Astrocyte (in vitro differentiated cells and primary cell): ENCODE results near the gene PALLD. TPM values are rescaled to one million over a fixed set of nuclear protein-coding genes. Genes with fewer than 3 reads are reported as not detected.
A peak's percentile ranks its signal among the peaks of the same experiment; 100 is the strongest.

Experiments used
- DNase-seq: peaks from one replicate; pipeline ENCODE4 v3.0.0-alpha.2; 2010; ENCODE audit warnings: low read depth
- FAIRE-seq: peaks from 2 replicates; lab custom pipeline; 2011; peaks lifted over from hg19 to GRCh38; lab: Jason Lieb, UNC
- H2AFZ ChIP-seq: 2 replicates; pipeline ENCODE4 v1.6.0; 2012; ENCODE audit warnings: low read depth, low read length, inconsistent platforms
- H3K27ac ChIP-seq: 2 replicates; pipeline ENCODE4 v1.5.1; 2011; ENCODE audit warnings: low read depth, low read length, inconsistent platforms
- H3K27me3 ChIP-seq: 2 replicates; pipeline ENCODE4 v1.6.0; 2011; ENCODE audit warnings: low read length, inconsistent platforms; ENCODE audit not compliant: insufficient read depth
- H3K36me3 ChIP-seq: 2 replicates; pipeline ENCODE4 v1.5.1; 2011; ENCODE audit warnings: low read length, inconsistent platforms; ENCODE audit not compliant: insufficient read depth
- H3K4me1 ChIP-seq: 2 replicates; pipeline ENCODE4 v1.5.1; 2011; ENCODE audit warnings: low read length, inconsistent platforms; ENCODE audit not compliant: insufficient read depth
- H3K4me2 ChIP-seq: 2 replicates; pipeline ENCODE4 v1.6.0; 2012; ENCODE audit warnings: low read length, inconsistent platforms
- H3K4me3 ChIP-seq: 2 replicates; pipeline ENCODE4 v1.5.1; 2011; ENCODE audit warnings: low read depth, mild to moderate bottlenecking, low read length, inconsistent platforms; ENCODE audit not compliant: insufficient read depth
- H3K79me2 ChIP-seq: 2 replicates; pipeline ENCODE4 v1.6.0; 2012; ENCODE audit warnings: mild to moderate bottlenecking, low read length, inconsistent platforms; ENCODE audit not compliant: insufficient read depth
- H3K9ac ChIP-seq: 2 replicates; pipeline ENCODE4 v1.6.0; 2012; ENCODE audit warnings: mild to moderate bottlenecking, low read length, inconsistent platforms
- H3K9me3 ChIP-seq: 2 replicates; pipeline ENCODE4 v1.5.1; 2012; ENCODE audit warnings: low read depth, mild to moderate bottlenecking, low read length, inconsistent platforms; ENCODE audit not compliant: insufficient read depth
- H4K20me1 ChIP-seq: 2 replicates; pipeline ENCODE4 v1.6.0; 2012; ENCODE audit warnings: low read length, inconsistent platforms; ENCODE audit not compliant: insufficient read depth
- H3K27ac Mint-ChIP-seq: one replicate; pipeline ENCODE4 v1.8.0; 2021; ENCODE audit warnings: mild to moderate bottlenecking, mixed read lengths; ENCODE audit not compliant: unreplicated experiment
- H3K27me3 Mint-ChIP-seq: one replicate; pipeline ENCODE4 v1.8.0; 2021; ENCODE audit warnings: low read depth, mixed read lengths; ENCODE audit not compliant: unreplicated experiment
- H3K36me3 Mint-ChIP-seq: one replicate; pipeline ENCODE4 v1.8.0; 2021; ENCODE audit warnings: low read depth, mixed read lengths; ENCODE audit not compliant: unreplicated experiment
- H3K4me1 Mint-ChIP-seq: one replicate; pipeline ENCODE4 v1.8.0; 2021; ENCODE audit warnings: low read depth, mixed read lengths; ENCODE audit not compliant: unreplicated experiment
- H3K4me3 Mint-ChIP-seq: one replicate; pipeline ENCODE4 v1.8.0; 2021; ENCODE audit warnings: mild to moderate bottlenecking, moderate library complexity, mixed read lengths; ENCODE audit not compliant: unreplicated experiment
- H3K9me3 Mint-ChIP-seq: one replicate; pipeline ENCODE4 v1.8.0; 2021; ENCODE audit warnings: mild to moderate bottlenecking, mixed read lengths; ENCODE audit not compliant: unreplicated experiment
- CTCF ChIP-seq: IDR thresholded peaks from 2 replicates; pipeline ENCODE4 v1.5.1; 2011; ENCODE audit warnings: low read depth, mild to moderate bottlenecking, inconsistent platforms, low read length, moderate library complexity; ENCODE audit not compliant: insufficient read depth
- EZH2 ChIP-seq: IDR thresholded peaks from 2 replicates; pipeline ENCODE4 v1.6.1; 2012; ENCODE audit warnings: mild to moderate bottlenecking, low read length, inconsistent platforms; ENCODE audit not compliant: insufficient read depth
- total RNA-seq: library from RNA; stranded (reverse); gene quantifications from 2 replicates; pipeline ENCODE4 v1.2.1, GENCODE V29; 2021

PALLD gene
- total RNA-seq, 1 donor from 2014 or later = 498 TPM

- peak overlapping the region; percentile 6 for H3K4me2 ChIP-seq
- DNase-seq = no peak
Observed at GRCh38 chr4:168610911-168611530, 114.2 kb downstream of the PALLD start.

GRCh38 chr4:168612450-168613135 is 115.7 kb downstream of the PALLD start:
- Histone ChIP-seq H3K79me2 (no peaks in the 10 kb centered on the region), H4K20me1 (no peaks in the 10 kb centered on the region), H3K9ac (peak overlapping the region; percentile 34), H3K27me3 (no peaks in the 10 kb centered on the region), H3K27ac (peak overlapping the region; percentile 67), H3K9me3 (no peaks in the 10 kb centered on the region), H3K36me3 (no peaks in the 10 kb centered on the region), H3K4me1 (peaks cover 37% of the 10 kb centered on the region), H2AFZ (no peak overlapping the region), H3K4me3 (no peak overlapping the region), H3K4me2 (peak overlapping the region; percentile 64)
- no peaks in the 10 kb centered on the region for H3K36me3 Mint-ChIP-seq
- FAIRE-seq = peak; percentile 80
- H3K27me3 Mint-ChIP-seq = no peaks in the 10 kb centered on the region
- DNase-seq = peak; percentile 68
- no peaks in the 10 kb centered on the region for H3K9me3 Mint-ChIP-seq
- peak overlapping the region; percentile 92 for H3K27ac Mint-ChIP-seq
- peaks cover 37% of the 10 kb centered on the region for H3K4me1 Mint-ChIP-seq
- H3K4me3 Mint-ChIP-seq = peak overlapping the region; percentile 36
- TF ChIP-seq EZH2 (no peak), CTCF (no peak)

More at GRCh38 chr4:168610911-168611530, 114.2 kb downstream of the PALLD start:
- Histone ChIP-seq H3K4me1 (peaks cover 37% of the 10 kb centered on the region), H3K9me3 (no peaks in the 10 kb centered on the region), H2AFZ (no peak overlapping the region), H4K20me1 (no peaks in the 10 kb centered on the region), H3K27me3 (no peaks in the 10 kb centered on the region), H3K79me2 (no peaks in the 10 kb centered on the region), H3K27ac (no peak overlapping the region), H3K4me3 (no peak overlapping the region), H3K36me3 (no peaks in the 10 kb centered on the region), H3K9ac (no peak overlapping the region)
- no peaks in the 10 kb centered on the region for H3K27me3 Mint-ChIP-seq
- FAIRE-seq = peak; percentile 41
- no peak overlapping the region for H3K27ac Mint-ChIP-seq
- no peak overlapping the region for H3K4me3 Mint-ChIP-seq
- H3K36me3 Mint-ChIP-seq = no peaks in the 10 kb centered on the region
- H3K9me3 Mint-ChIP-seq = no peaks in the 10 kb centered on the region
- TF ChIP-seq CTCF (no peak), EZH2 (no peak)
- H3K4me1 Mint-ChIP-seq = peaks cover 39% of the 10 kb centered on the region

- H3K27ac Mint-ChIP-seq = peak overlapping the region; percentile 92
- H3K36me3 ChIP-seq = no peaks in the 10 kb centered on the region
- H3K9me3 ChIP-seq = no peaks in the 10 kb centered on the region
- peaks cover 44% of the 10 kb centered on the region for H3K4me1 ChIP-seq
- no peak for TF ChIP-seq CTCF
- no peak for TF ChIP-seq EZH2
- no peak for FAIRE-seq
- no peak overlapping the region for H3K9ac ChIP-seq
- no peaks in the 10 kb centered on the region for H3K79me2 ChIP-seq
- no peak overlapping the region for H3K4me2 ChIP-seq
- H3K9me3 Mint-ChIP-seq = no peaks in the 10 kb centered on the region
- H3K36me3 Mint-ChIP-seq = no peaks in the 10 kb centered on the region
- no peaks in the 10 kb centered on the region for H3K27me3 ChIP-seq
- no peak overlapping the region for H2AFZ ChIP-seq
- H3K4me3 Mint-ChIP-seq = no peak overlapping the region
- no peaks in the 10 kb centered on the region for H3K27me3 Mint-ChIP-seq
- no peak overlapping the region for H3K27ac ChIP-seq
- peaks cover 39% of the 10 kb centered on the region for H3K4me1 Mint-ChIP-seq
- no peak overlapping the region for H3K4me3 ChIP-seq
- H4K20me1 ChIP-seq = no peaks in the 10 kb centered on the region
- no peak for DNase-seq
Observed at GRCh38 chr4:168613869-168614268, 117.0 kb downstream of the PALLD start.
